GM13977 (cell line): Measurements from ENCODE around the gene C1QTNF5.
A peak's percentile ranks its signal among the peaks of the same experiment; 100 is the strongest.

Source experiments
- DNase-seq: peaks from one replicate; pipeline ENCODE4 v3.0.0; 2012; ENCODE audit warnings: low spot score
- CTCF ChIP-seq: IDR thresholded peaks from 2 replicates; pipeline ENCODE4 v1.5.1; 2012; ENCODE audit warnings: mild to moderate bottlenecking, control low read depth; ENCODE audit not compliant: insufficient read depth; ENCODE audit errors: extremely low read depth, missing control alignments
- in situ Hi-C: fragments of 300-500 bp; cut with MboI; formaldehyde crosslinking; loops from one replicate; pipeline ENCODE4 v1.12.0; 2022; ENCODE audit warnings: low sequenced_read_pairs, low pct_unique_long_range_greater_than_20kb, mixed read lengths, inconsistent platforms; ENCODE audit not compliant: unreplicated experiment

C1QTNF5 gene

GRCh38 chr11:119337581-119338317 is 2.9 kb downstream of the C1QTNF5 start:
- no peak for DNase-seq
- TF ChIP-seq CTCF: no peak
- in situ Hi-C loops: no loop called here

- no peak for DNase-seq
- no peak for TF ChIP-seq CTCF
- in situ Hi-C loops: no loop called here
Measured at GRCh38 chr11:119336744-119337469, 3.8 kb downstream of the C1QTNF5 start.

GRCh38 chr11:119335655-119336543 is 4.8 kb downstream of the C1QTNF5 start:
- no peak for DNase-seq
- in situ Hi-C loops: no loop called here
- no peak for TF ChIP-seq CTCF

GRCh38 chr11:119335091-119335654 is 5.5 kb downstream of the C1QTNF5 start:
- in situ Hi-C loops: no loop called here
- no peak for DNase-seq
- TF ChIP-seq CTCF: no peak

GRCh38 chr11:119334174-119334930 is 6.3 kb downstream of the C1QTNF5 start, which contains the start of gene RNF26:
TSS of gene RNF26 (plus strand) at chr11:119334527. CDS start at chr11:119335123, 596 bp downstream.
- TF ChIP-seq CTCF: no peak
- in situ Hi-C loops: no loop called here
- DNase-seq: peak; percentile 99
